ENCODE measurements around the gene SH2D5.

The SH2D5 gene

GRCh38 chr1:20711285-20712214, 21.0 kb downstream of the SH2D5 start:
- no peak for DNase-seq

GRCh38 chr1:20710469-20711284, 21.8 kb downstream of the SH2D5 start:
- DNase-seq: no peak

- no peak for DNase-seq
Observed at GRCh38 chr1:20709868-20710267, 22.6 kb downstream of the SH2D5 start.

- no peak for DNase-seq
Observed at GRCh38 chr1:20708891-20709290, 23.6 kb downstream of the SH2D5 start.

GRCh38 chr1:20708057-20708456, 24.4 kb downstream of the SH2D5 start:
- no peak for DNase-seq

- no peak for DNase-seq
Observed at GRCh38 chr1:20706841-20707240, 25.7 kb downstream of the SH2D5 start.

- DNase-seq: no peak
Observed at GRCh38 chr1:20705203-20705755, 27.2 kb downstream of the SH2D5 start.

- no peak for DNase-seq
Observed at GRCh38 chr1:20704390-20705202, 27.9 kb downstream of the SH2D5 start.

GRCh38 chr1:20703124-20703756, 29.3 kb downstream of the SH2D5 start:
- DNase-seq: no peak

- DNase-seq: no peak
Observed at GRCh38 chr1:20702416-20702815, 30.1 kb downstream of the SH2D5 start.

GRCh38 chr1:20701847-20702246, 30.7 kb downstream of the SH2D5 start:
- DNase-seq: no peak

GRCh38 chr1:20701446-20701845, 31.1 kb downstream of the SH2D5 start:
- DNase-seq: no peak

GRCh38 chr1:20700636-20701215, 31.8 kb downstream of the SH2D5 start:
- no peak for DNase-seq

- no peak for DNase-seq
Observed at GRCh38 chr1:20699558-20699957, 32.9 kb downstream of the SH2D5 start.

- DNase-seq: no peak
Observed at GRCh38 chr1:20698195-20698910, 34.1 kb downstream of the SH2D5 start.

- no peak for DNase-seq
Observed at GRCh38 chr1:20697563-20697962, 34.9 kb downstream of the SH2D5 start.

GRCh38 chr1:20696397-20697333, 35.8 kb downstream of the SH2D5 start:
- peak; percentile 56 for DNase-seq

GRCh38 chr1:20695515-20695914, 37.0 kb downstream of the SH2D5 start:
- DNase-seq: no peak

GRCh38 chr1:20693623-20694022, 38.9 kb downstream of the SH2D5 start:
- DNase-seq: no peak

GRCh38 chr1:20691872-20692271, 40.6 kb downstream of the SH2D5 start:
- DNase-seq: no peak

Measured in effector CD8-positive, alpha-beta T cell (primary cell).